H1 (cell line): Measurements from ENCODE around the gene P2RX7. TPM values are rescaled to one million over a fixed set of nuclear protein-coding genes. Genes with fewer than 3 reads are reported as not detected.

Source experiments
- CTCF ChIA-PET: fragments of 300-600 bp; sonication (Branson Sonifier 250); formaldehyde crosslinking; loops from one replicate; lab custom pipeline; 2021; ENCODE audit not compliant: partially characterized antibody; lab: Charles Lee
- POLR2A ChIA-PET: fragments of 300-600 bp; sonication (Branson Sonifier 250); formaldehyde crosslinking; loops from one replicate; lab custom pipeline; 2021; ENCODE audit warnings: inconsistent platforms; ENCODE audit not compliant: partially characterized antibody; lab: Charles Lee
- DNase-seq, 2 experiments: peaks; one replicate each; pipeline versions ENCODE4 v3.0.0 to v3.0.0-alpha.2; 2010 to 2022; ENCODE audit warnings: low spot score in 2 of 2, low read depth in 1 of 2, mixed read lengths in 1 of 2
- FAIRE-seq: peaks from 2 replicates; lab custom pipeline; 2011; peaks lifted over from hg19 to GRCh38; lab: Jason Lieb, UNC
- H2AFZ ChIP-seq: 2 replicates; pipeline ENCODE4 v1.8.1; 2012; ENCODE audit warnings: low read length, inconsistent platforms
- H2AK5ac ChIP-seq: 2 replicates; pipeline ENCODE4 v1.6.1; 2013; ENCODE audit warnings: low read depth, low read length
- H2BK120ac ChIP-seq: replicated peaks from 2 replicates; pipeline ENCODE3; 2013; ENCODE audit warnings: low read depth, low read length, inconsistent platforms
- H2BK12ac ChIP-seq: 2 replicates; pipeline ENCODE4 v1.6.1; 2013; ENCODE audit warnings: low read depth, low read length
- H2BK15ac ChIP-seq: 2 replicates; pipeline ENCODE4 v1.6.1; 2013; ENCODE audit warnings: low read length
- H2BK20ac ChIP-seq: 2 replicates; pipeline ENCODE4 v1.6.1; 2013; ENCODE audit warnings: low read length
- H2BK5ac ChIP-seq: 2 replicates; pipeline ENCODE4 v1.6.1; 2013; ENCODE audit warnings: low read depth, low read length
- H3K14ac ChIP-seq: 2 replicates; pipeline ENCODE4 v1.6.1; 2013; ENCODE audit warnings: inconsistent platforms; ENCODE audit not compliant: insufficient read length
- H3K18ac ChIP-seq: 2 replicates; pipeline ENCODE4 v1.6.1; 2013; ENCODE audit warnings: low read length; ENCODE audit errors: extremely low read depth
- H3K23ac ChIP-seq: 2 replicates; pipeline ENCODE4 v1.6.1; 2013; ENCODE audit warnings: inconsistent platforms; ENCODE audit not compliant: insufficient read length
- H3K23me2 ChIP-seq: 2 replicates; pipeline ENCODE4 v1.6.1; 2013; ENCODE audit warnings: low read depth, low read length
- H3K27ac ChIP-seq: 2 replicates; pipeline ENCODE4 v1.6.1; 2011; ENCODE audit warnings: low read depth, low read length, inconsistent platforms
- H3K27me3 ChIP-seq, 4 experiments: replicated peaks in 1 of 4; 1 replicate in 1 of 4; 2 replicates in 3 of 4; pipeline versions ENCODE4 v1.6.1 to v1.8.1; 2011 to 2013; ENCODE audit warnings: low read length in 3 of 4, mild to moderate bottlenecking in 3 of 4, inconsistent platforms in 2 of 4, mixed read lengths in 2 of 4, moderate library complexity in 1 of 4; ENCODE audit not compliant: control insufficient read depth in 3 of 4, insufficient read depth in 3 of 4; ENCODE audit errors: extremely low read depth in 1 of 4
- H3K36me3 ChIP-seq, 4 experiments: 2 replicates each; pipeline versions ENCODE4 v1.6.1 to v1.8.1; 2011 to 2013; ENCODE audit warnings: mild to moderate bottlenecking in 4 of 4, low read length in 3 of 4, moderate library complexity in 2 of 4, control low read depth in 1 of 4, inconsistent platforms in 1 of 4; ENCODE audit not compliant: insufficient read depth in 4 of 4, control insufficient read depth in 2 of 4
- H3K4ac ChIP-seq: replicated peaks from 2 replicates; pipeline ENCODE3; 2013; ENCODE audit warnings: low read length, low read depth, mixed read lengths, inconsistent platforms; ENCODE audit not compliant: insufficient read length
- H3K4me1 ChIP-seq, 4 experiments: replicated peaks in 1 of 4; 1 replicate in 1 of 4; 2 replicates in 3 of 4; pipeline versions ENCODE4 v1.6.1 to v1.8.1; 2011 to 2013; ENCODE audit warnings: low read length in 3 of 4, inconsistent platforms in 2 of 4, mixed read lengths in 1 of 4; ENCODE audit not compliant: insufficient read depth in 4 of 4, control insufficient read depth in 3 of 4
- H3K4me2 ChIP-seq, 2 experiments: 2 replicates each; pipeline versions ENCODE4 v1.6.1 to v1.8.1; 2011 to 2013; ENCODE audit warnings: low read depth in 2 of 2, low read length in 2 of 2, control low read depth in 1 of 2, inconsistent platforms in 1 of 2, mild to moderate bottlenecking in 1 of 2; ENCODE audit not compliant: insufficient read depth in 1 of 2
- H3K4me3 ChIP-seq, 4 experiments: fragments of 200-600, 300-600 bp in 1 of 4; sonication (generic), shearing (Covaris generic), sonication (Bioruptor Twin) in 1 of 4; 2 replicates each; pipeline versions ENCODE4 v1.5.1 to v1.8.1; 2011 to 2016; ENCODE audit warnings: low read length in 4 of 4, low read depth in 3 of 4, control low read depth in 2 of 4, inconsistent platforms in 2 of 4, mild to moderate bottlenecking in 2 of 4, mixed read lengths in 1 of 4, moderate library complexity in 1 of 4; ENCODE audit not compliant: insufficient read depth in 2 of 4; ENCODE audit errors: extremely low read depth in 1 of 4
- H3K56ac ChIP-seq: replicated peaks from 2 replicates; pipeline ENCODE3; 2013; ENCODE audit warnings: low read depth, mild to moderate bottlenecking, mixed read lengths, low read length, inconsistent platforms; ENCODE audit not compliant: insufficient read length
- H3K79me1 ChIP-seq: 2 replicates; pipeline ENCODE4 v1.6.1; 2013; ENCODE audit warnings: low read depth, low read length, control low read depth
- H3K79me2 ChIP-seq, 2 experiments: 2 replicates each; pipeline versions ENCODE4 v1.6.1 to v1.8.1; 2012 to 2013; ENCODE audit warnings: low read length in 2 of 2, mild to moderate bottlenecking in 2 of 2, inconsistent platforms in 1 of 2; ENCODE audit not compliant: insufficient read depth in 2 of 2, control insufficient read depth in 1 of 2
- H3K9ac ChIP-seq, 4 experiments: replicated peaks in 1 of 4; 1 replicate in 1 of 4; 2 replicates in 3 of 4; pipeline versions ENCODE4 v1.6.1 to v1.8.1; 2011 to 2013; ENCODE audit warnings: low read depth in 3 of 4, low read length in 3 of 4, control low read depth in 2 of 4, mild to moderate bottlenecking in 2 of 4, moderate library complexity in 2 of 4, inconsistent platforms in 1 of 4; ENCODE audit errors: extremely low read depth in 1 of 4
- H3K9me3 ChIP-seq, 2 experiments: 2 replicates each; pipeline versions ENCODE4 v1.6.1 to v1.8.1; 2012 to 2013; ENCODE audit warnings: mild to moderate bottlenecking in 2 of 2, moderate library complexity in 2 of 2, control low read depth in 1 of 2, inconsistent platforms in 1 of 2, low read depth in 1 of 2, low read length in 1 of 2, mixed read lengths in 1 of 2; ENCODE audit not compliant: insufficient read depth in 2 of 2
- H4K20me1 ChIP-seq, 2 experiments: replicated peaks in 1 of 2; 2 replicates each; pipeline versions ENCODE3 to v1.8.1; 2011 to 2013; ENCODE audit warnings: inconsistent platforms in 2 of 2, low read length in 2 of 2, mild to moderate bottlenecking in 1 of 2; ENCODE audit not compliant: insufficient read depth in 2 of 2, control insufficient read depth in 1 of 2
- H4K5ac ChIP-seq: 2 replicates; pipeline ENCODE4 v1.6.1; 2013; ENCODE audit warnings: low read length, low read depth, mixed read lengths, inconsistent platforms; ENCODE audit not compliant: insufficient read length
- H4K8ac ChIP-seq: 2 replicates; pipeline ENCODE4 v1.8.0; 2013; ENCODE audit warnings: mild to moderate bottlenecking, moderate library complexity, low read length, inconsistent platforms; ENCODE audit not compliant: insufficient read depth; ENCODE audit errors: extremely low read depth
- H4K91ac ChIP-seq: replicated peaks from 2 replicates; pipeline ENCODE3; 2013; ENCODE audit warnings: low read length, mixed read lengths, inconsistent platforms; ENCODE audit not compliant: insufficient read length
- GTF2F1 ChIP-seq: IDR thresholded peaks from 2 replicates; pipeline ENCODE4 v1.6.1; 2012; ENCODE audit warnings: low read depth, low read length, improper control_type of control experiment, borderline replicate concordance
- PHF8 ChIP-seq: fragments of 200-600 bp; sonication (generic); conservative IDR thresholded peaks from 2 replicates; pipeline ENCODE4 v1.7.1; 2012; ENCODE audit warnings: low read depth, mild to moderate bottlenecking, inconsistent platforms, low read length, moderate library complexity
- POLR2AphosphoS5 ChIP-seq: IDR thresholded peaks from 2 replicates; pipeline ENCODE4 v1.6.1; 2011; ENCODE audit warnings: low read depth, low read length
- RFX5 ChIP-seq: IDR thresholded peaks from 2 replicates; pipeline ENCODE4 v1.6.1; 2011; ENCODE audit warnings: low read depth, low read length, improper control_type of control experiment, borderline replicate concordance
- SP1 ChIP-seq: IDR thresholded peaks from 2 replicates; pipeline ENCODE4 v1.6.1; 2011; ENCODE audit warnings: low read depth, low read length
- WGBS, 2 experiments: shearing (Covaris generic) in 1 of 2; methylation state at CpG; one replicate each; pipeline versions ENCODE4 v1.1.6 to v1.1.7; 2013 to 2015; ENCODE audit warnings: low lambda C conversion rate in 2 of 2, mixed read lengths in 2 of 2, inconsistent platforms in 1 of 2, low coverage in 1 of 2, missing lambda C conversion rate in 1 of 2; ENCODE audit not compliant: insufficient replicate concordance in 2 of 2, insufficient coverage in 1 of 2, insufficient read length in 1 of 2; ENCODE audit errors: extremely low coverage in 1 of 2, missing lambda C conversion rate in 1 of 2; 5-methylcytosine and 5-hydroxymethylcytosine counted together
- polyA plus RNA-seq, 7 experiments: library from polyadenylated mRNA; depleted of rRNA in 3 of 7; stranded (reverse) in 5 of 7; unstranded in 2 of 7; fragments of >200 nt in 5 of 7; fragments of 200-250 nt in 2 of 7; gene quantifications; 1 replicate in 5 of 7; 2 replicates in 1 of 7; 4 replicates in 1 of 7; pipeline versions ENCODE4 v1.2.1 to v1.2.3, GENCODE V29; 2011 to 2013; ENCODE audit warnings: missing spikeins in 2 of 7, mixed read lengths in 2 of 7
- total RNA-seq: library from RNA; stranded (reverse); fragmentation: NEBNext Ultra II Directional; extraction: Animal tissue kit (Norgen Biotek cat#: 25700); gene quantifications from 2 replicates; pipeline ENCODE4 v1.2.1, GENCODE V29; 2021

Gene P2RX7
- total and polyA plus RNA-seq, 2 of the 8 experiments (the other 6 are each of a cell fraction or from before 2014, with no cell fraction given), result 0.38 to 0.56 TPM

DNA sequence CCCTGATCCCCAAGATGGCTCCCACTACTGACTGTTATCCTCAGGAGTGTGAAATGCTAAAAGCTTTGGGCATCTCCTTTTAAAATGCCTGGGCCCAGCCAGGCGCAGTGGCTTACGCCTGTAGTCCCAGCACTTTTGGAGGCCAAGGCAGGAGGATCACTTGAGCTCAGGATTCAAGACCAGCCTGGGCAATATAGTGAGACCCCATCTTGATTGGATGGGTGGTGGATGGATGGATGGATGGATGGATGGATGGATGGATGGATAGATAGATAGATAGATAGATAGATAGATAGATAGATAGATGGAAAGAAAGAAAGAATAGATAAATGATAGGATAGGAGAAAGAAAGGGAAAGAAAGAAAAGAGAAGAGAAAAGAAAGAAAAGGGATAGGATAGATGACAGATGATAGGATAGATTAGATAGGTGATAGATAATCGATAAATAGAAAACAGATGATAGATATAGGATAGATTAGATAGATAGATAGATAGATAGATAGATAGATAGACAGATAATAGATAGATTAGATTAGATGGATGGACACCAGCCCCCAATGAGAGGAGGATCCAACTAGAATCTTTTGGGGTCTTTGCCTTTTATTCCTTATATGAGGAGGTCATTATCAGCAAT, 86.8 kb downstream of the P2RX7 start:
- WGBS, 2 experiments, result 91 to 100% methylated on average over 1 to 3 of the region's 3 CpGs
- Histone ChIP-seq H4K91ac (no peak overlapping the region), H3K56ac (no peak overlapping the region), H3K27ac (no peak overlapping the region), H3K4ac (no peak overlapping the region), H3K9ac (no peak overlapping the region), H3K4me2 (no peak overlapping the region), H4K8ac (no peak overlapping the region), H3K14ac (no peak overlapping the region), H2BK15ac (no peak overlapping the region), H4K20me1 (no peaks in the 10 kb centered on the region), H3K79me1 (no peaks in the 10 kb centered on the region), H3K36me3 (no peaks in the 10 kb centered on the region), H2BK5ac (no peak overlapping the region), H3K18ac (no peak overlapping the region), H3K9me3 (no peaks in the 10 kb centered on the region), H3K27me3 (no peaks in the 10 kb centered on the region), H4K5ac (no peak overlapping the region), H3K4me3 (no peak overlapping the region)
- FAIRE-seq, result no peak
- CTCF ChIA-PET, result interaction anchor here (3.6 kb wide), 1 partner anchor 12 kb away, joined by 19 read pairs; no protein-coding TSS in a partner anchor
- DNase-seq, result no peak
- POLR2A ChIA-PET, result no interaction called here
- no peak for TF ChIP-seq SP1
- TF ChIP-seq RFX5, result no peak
- no peak for TF ChIP-seq PHF8
- no peak for TF ChIP-seq POLR2AphosphoS5
- TF ChIP-seq GTF2F1, result no peak
- TF ChIP-seq, all 59 proteins: peak for 0
- no peak overlapping the region for H2AK5ac ChIP-seq
- no peaks in the 10 kb centered on the region; the same call in 1 of the 2 replicates for H3K23me2 ChIP-seq
- no peaks in the 10 kb centered on the region for H3K4me1 ChIP-seq
- no peak overlapping the region for H2BK12ac ChIP-seq
- H3K23ac ChIP-seq, result no peak overlapping the region
- no peak overlapping the region for H2BK20ac ChIP-seq
- H2AFZ ChIP-seq, result no peak overlapping the region
- no peaks in the 10 kb centered on the region for H3K79me2 ChIP-seq
- H2BK120ac ChIP-seq, result no peak overlapping the region
